Activated naive CD8-positive, alpha-beta T cell treated with anti-CD3 and anti-CD28 coated beads, Interleukin-2, amount 50 U/mL, for 24 hours (primary cell): ENCODE measurements around the gene GPR55.

Experiments
- ATAC-seq: fragments of 150-1000 bp; cut with Tn5 transposase; one replicate; pipeline ENCODE4 v1.10.0; 2021
- DNase-seq: peaks from one replicate; pipeline ENCODE4 v3.0.0; 2021
- H3K27ac Mint-ChIP-seq: one replicate; pipeline ENCODE4 v1.8.0; 2021; ENCODE audit warnings: mild to moderate bottlenecking, mixed read lengths
- H3K27me3 Mint-ChIP-seq: one replicate; pipeline ENCODE4 v1.8.0; 2021; ENCODE audit warnings: mixed read lengths
- H3K36me3 Mint-ChIP-seq: one replicate; pipeline ENCODE4 v1.8.0; 2021; ENCODE audit warnings: low read depth, mixed read lengths
- H3K4me1 Mint-ChIP-seq: one replicate; pipeline ENCODE4 v1.8.0; 2021; ENCODE audit warnings: mixed read lengths
- H3K4me3 Mint-ChIP-seq: one replicate; pipeline ENCODE4 v1.8.0; 2021; ENCODE audit warnings: mild to moderate bottlenecking, moderate library complexity, mixed read lengths
- H3K9me3 Mint-ChIP-seq: one replicate; pipeline ENCODE4 v1.8.0; 2021; ENCODE audit warnings: mixed read lengths

Gene GPR55

DNA sequence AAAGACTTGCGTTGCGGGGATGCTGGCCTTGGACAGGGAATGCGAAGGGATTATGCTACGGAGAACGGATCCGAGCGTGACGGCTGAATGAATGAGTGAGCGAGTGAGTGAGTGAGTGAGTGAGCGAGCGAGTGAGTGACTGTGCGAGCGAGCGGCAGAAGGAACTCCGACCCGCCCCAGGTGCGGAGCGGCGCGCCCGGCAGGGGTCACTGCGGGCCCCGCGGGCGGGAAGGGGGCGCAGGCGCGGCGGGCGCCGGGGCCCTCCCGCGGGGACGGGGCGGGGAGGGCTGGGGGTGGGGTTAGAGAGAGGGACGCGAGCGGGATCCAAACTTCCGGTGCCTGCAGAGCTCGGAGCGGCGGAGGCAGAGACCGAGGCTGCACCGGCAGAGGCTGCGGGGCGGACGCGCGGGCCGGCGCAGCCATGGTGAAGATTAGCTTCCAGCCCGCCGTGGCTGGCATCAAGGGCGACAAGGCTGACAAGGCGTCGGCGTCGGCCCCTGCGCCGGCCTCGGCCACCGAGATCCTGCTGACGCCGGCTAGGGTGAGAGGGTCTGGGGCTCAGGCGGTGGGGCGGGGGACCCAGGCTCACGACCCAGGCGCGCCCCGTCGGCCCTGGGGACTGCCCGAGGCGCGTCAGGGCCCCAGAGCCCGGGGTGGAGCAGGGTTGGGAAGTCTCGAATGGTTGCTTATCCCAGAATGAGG lies 60.3 kb downstream of the GPR55 start, which contains the start of gene ITM2C:
Gene ITM2C, plus strand, starts transcription at position 338 of the 702 bp plus-strand sequence. Its CDS starts 84 bp downstream, at position 422.
- H3K9me3 Mint-ChIP-seq, result peaks cover 2% of the 10 kb centered on the region
- DNase-seq (peak; percentile 78), ATAC-seq (peak; percentile 79)
- H3K27me3 Mint-ChIP-seq, result peaks cover 7% of the 10 kb centered on the region
- H3K4me3 Mint-ChIP-seq, result peak within 1 kb of the TSS; percentile 85
- H3K36me3 Mint-ChIP-seq, result no peaks in the 10 kb centered on the region
- H3K27ac Mint-ChIP-seq, result peak within 1 kb of the TSS; percentile 73
- H3K4me1 Mint-ChIP-seq, result peaks cover 65% of the 10 kb centered on the region

DNA sequence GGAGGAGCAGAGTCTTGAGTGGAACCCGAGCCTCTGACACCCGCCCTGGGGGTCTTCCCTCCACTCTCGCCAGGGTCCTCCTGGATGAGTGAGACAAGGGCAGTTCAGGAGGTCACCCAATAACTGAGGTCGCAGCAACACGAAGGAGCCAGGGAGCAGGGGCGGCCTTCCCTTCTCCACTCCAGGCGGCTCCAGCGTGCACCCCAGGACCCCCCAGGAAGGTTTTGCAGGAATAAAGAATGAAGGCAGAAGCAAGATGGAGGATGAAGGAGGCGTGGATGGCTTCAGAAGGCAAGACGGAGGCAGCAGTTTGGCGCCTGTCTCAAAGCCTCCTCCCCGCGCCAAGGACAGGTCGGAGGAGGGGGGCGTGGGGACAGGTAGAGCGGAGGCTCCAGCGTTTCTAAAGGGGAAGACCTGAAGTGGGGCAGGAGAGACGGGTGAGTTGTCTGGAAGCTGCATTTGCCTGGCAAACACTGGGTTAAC lies 60.9 kb downstream of the GPR55 start:
- no peak for ATAC-seq
- H3K27ac Mint-ChIP-seq, result peak overlapping the region; percentile 73
- H3K4me1 Mint-ChIP-seq, result peaks cover 63% of the 10 kb centered on the region
- H3K27me3 Mint-ChIP-seq, result peaks cover 8% of the 10 kb centered on the region
- H3K36me3 Mint-ChIP-seq, result no peaks in the 10 kb centered on the region
- H3K4me3 Mint-ChIP-seq, result peak overlapping the region; percentile 85
- peaks cover 4% of the 10 kb centered on the region for H3K9me3 Mint-ChIP-seq
- no peak for DNase-seq

DNA sequence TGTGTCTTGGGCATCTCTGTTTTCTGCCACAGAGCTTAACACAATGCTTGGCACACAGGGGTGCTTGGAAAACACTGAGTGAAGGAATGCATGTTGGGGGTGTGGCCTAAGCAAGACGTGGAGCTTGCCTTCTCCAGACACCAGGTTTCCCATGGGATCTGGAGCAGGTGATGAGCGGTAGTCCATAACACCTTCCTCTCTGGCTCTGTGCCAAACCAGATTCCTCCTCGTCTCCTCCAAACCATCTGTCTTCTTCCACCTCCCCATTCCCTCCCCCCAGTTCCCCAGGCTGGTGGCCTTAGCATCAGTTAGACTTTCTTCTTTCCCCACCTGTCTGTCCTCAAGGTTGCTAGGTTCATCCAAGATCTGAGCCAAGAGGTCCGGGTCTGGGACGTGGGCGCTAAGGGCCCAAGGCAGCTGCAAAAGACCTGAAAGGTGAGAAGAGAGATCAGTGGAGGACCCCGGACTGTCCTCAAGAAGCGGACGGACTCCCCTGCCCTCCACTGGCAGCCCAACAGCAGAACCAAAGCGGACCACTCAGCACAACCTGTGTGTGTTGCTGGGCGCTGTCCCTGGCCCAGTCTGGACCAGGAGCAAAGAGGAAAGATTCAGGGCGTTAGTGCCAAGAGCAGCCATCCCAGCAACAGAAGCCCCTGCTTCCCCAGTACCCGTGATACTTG lies 61.5 kb downstream of the GPR55 start:
- no peak for ATAC-seq
- H3K27me3 Mint-ChIP-seq, result peaks cover 8% of the 10 kb centered on the region
- peaks cover 61% of the 10 kb centered on the region for H3K4me1 Mint-ChIP-seq
- H3K36me3 Mint-ChIP-seq, result no peaks in the 10 kb centered on the region
- H3K4me3 Mint-ChIP-seq, result peak overlapping the region; percentile 85
- H3K9me3 Mint-ChIP-seq, result peaks cover 4% of the 10 kb centered on the region
- no peak overlapping the region for H3K27ac Mint-ChIP-seq
- DNase-seq, result no peak

DNA sequence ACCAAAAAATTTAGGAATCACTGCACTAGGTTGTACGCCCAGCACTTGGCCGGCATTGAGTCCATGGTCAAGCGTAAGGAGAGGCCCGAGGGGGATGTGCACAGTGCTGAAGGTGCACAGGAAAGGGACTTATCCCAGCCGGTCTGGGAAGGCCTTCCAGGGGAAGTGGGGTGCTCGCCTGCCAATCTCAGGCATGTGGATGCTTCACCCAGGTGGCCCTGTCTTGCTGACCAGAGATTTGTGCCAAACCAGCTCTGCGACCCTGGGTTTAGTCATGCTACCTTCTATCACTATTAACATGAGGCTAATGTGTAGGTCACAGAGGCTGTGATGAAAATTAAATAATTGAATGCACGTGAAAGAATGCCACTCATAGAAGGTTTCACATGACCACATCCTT lies 62.0 kb downstream of the GPR55 start:
- Mint-ChIP-seq H3K27me3 (peaks cover 8% of the 10 kb centered on the region), H3K9me3 (peaks cover 4% of the 10 kb centered on the region), H3K27ac (no peak overlapping the region), H3K4me3 (peak overlapping the region; percentile 17), H3K36me3 (no peaks in the 10 kb centered on the region), H3K4me1 (peaks cover 56% of the 10 kb centered on the region)
- no peak for ATAC-seq
- no peak for DNase-seq

DNA sequence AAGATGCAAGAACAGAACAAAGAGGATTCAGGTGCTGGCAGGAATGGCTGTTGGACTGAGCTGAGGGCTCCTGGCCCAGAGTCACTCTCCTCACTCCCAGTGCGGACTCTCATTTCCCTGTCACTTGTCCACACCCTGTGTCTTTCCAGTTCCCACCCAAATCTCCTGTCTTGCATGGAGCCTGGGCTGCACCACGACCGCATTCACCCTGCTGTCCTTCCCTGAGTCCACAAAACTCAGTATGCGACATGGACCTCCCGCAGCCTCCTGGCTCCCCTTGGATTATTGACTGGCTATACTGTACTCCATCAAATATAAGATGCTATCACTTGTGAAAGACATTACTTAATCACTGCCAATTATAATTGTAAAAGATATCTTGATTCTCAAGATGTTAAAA lies 62.8 kb downstream of the GPR55 start:
- peaks cover 4% of the 10 kb centered on the region for H3K9me3 Mint-ChIP-seq
- DNase-seq, result no peak
- no peak for ATAC-seq
- H3K4me3 Mint-ChIP-seq, result no peak overlapping the region
- H3K27me3 Mint-ChIP-seq, result peaks cover 13% of the 10 kb centered on the region
- H3K4me1 Mint-ChIP-seq, result peaks cover 53% of the 10 kb centered on the region
- no peak overlapping the region for H3K27ac Mint-ChIP-seq
- H3K36me3 Mint-ChIP-seq, result no peaks in the 10 kb centered on the region

DNA sequence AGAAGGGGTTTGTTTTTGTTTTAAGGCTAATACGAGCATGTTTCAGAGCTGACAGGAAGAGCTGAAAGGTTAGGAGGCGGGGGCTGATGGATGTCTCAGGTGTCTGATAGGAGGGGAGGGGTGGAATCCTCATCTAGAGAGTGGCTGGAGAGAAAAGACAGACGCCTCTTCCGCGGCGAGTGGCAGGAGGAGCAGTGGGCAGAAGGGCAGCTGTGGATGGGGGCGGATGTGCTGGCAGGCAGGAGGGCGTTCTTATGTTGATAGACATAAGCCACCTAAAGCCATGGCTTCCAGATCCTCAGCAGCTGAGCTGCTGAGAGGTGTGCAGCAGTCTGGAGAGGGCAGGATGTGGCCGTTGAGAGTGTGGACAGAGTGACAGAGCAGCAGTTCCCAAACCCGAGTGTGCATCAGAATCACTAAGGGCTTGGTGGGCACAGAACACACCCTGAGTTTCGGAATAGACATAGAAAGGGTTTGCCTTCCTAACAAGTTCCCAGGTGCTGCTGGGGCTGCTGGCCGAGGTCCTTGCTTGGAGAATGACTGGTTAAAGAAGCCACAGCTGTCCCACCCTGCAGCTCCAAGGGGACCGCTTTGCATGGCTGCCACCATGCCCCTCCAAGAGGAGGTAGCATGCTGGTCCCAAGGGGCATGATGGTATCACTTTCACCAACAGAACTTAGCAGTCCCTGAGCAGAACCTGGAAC lies 63.3 kb downstream of the GPR55 start:
- Mint-ChIP-seq H3K36me3 (no peaks in the 10 kb centered on the region), H3K27me3 (peaks cover 16% of the 10 kb centered on the region), H3K27ac (no peak overlapping the region), H3K4me3 (no peak overlapping the region), H3K4me1 (peaks cover 47% of the 10 kb centered on the region), H3K9me3 (peaks cover 4% of the 10 kb centered on the region)
- no peak for DNase-seq
- ATAC-seq, result peak; percentile 25
